Spinal cord (tissue), 10 donors: ENCODE measurements around the gene NCOA4. TPM values are rescaled to one million over a fixed set of nuclear protein-coding genes. Genes with fewer than 3 reads are reported as not detected.
"Not testable (repeated sequence)": the region's sequence is repeated elsewhere in the genome, so short reads cannot be mapped to it uniquely, and the experiment has no call there.

ENCODE experiments used
- DNase-seq, 6 donors: peaks; one replicate each; pipeline versions ENCODE4 v3.0.0 to v3.0.0-alpha.2; 2013 to 2015; ENCODE audit warnings: low spot score in 6 of 6, low read depth in 4 of 6
- H3K27ac ChIP-seq: one replicate; pipeline ENCODE4 v1.5.1; 2013; ENCODE audit warnings: low read depth, low read length, control low read depth
- H3K27me3 ChIP-seq: one replicate; pipeline ENCODE4 v1.6.1; 2013; ENCODE audit warnings: low read length; ENCODE audit not compliant: control insufficient read depth, insufficient read depth
- H3K36me3 ChIP-seq: one replicate; pipeline ENCODE4 v1.6.1; 2013; ENCODE audit warnings: low read length; ENCODE audit not compliant: control insufficient read depth, insufficient read depth
- H3K4me1 ChIP-seq: one replicate; pipeline ENCODE4 v1.6.1; 2013; ENCODE audit warnings: low read length; ENCODE audit not compliant: control insufficient read depth, insufficient read depth
- H3K4me3 ChIP-seq: one replicate; pipeline ENCODE4 v1.5.1; 2013; ENCODE audit warnings: low read depth, low read length, control low read depth
- H3K9me3 ChIP-seq: one replicate; pipeline ENCODE4 v1.6.1; 2013; ENCODE audit warnings: low read length; ENCODE audit not compliant: control insufficient read depth, insufficient read depth
- WGBS: methylation state at CpG from one replicate; pipeline ENCODE4 v1.1.5; 2013; ENCODE audit warnings: missing lambda C conversion rate; ENCODE audit not compliant: insufficient coverage; 5-methylcytosine and 5-hydroxymethylcytosine counted together
- polyA plus RNA-seq, 2 donors: library from polyadenylated mRNA; unstranded; fragments of 120-200 nt; gene quantifications; one replicate each; pipeline ENCODE4 v1.2.1, GENCODE V29; 2013; ENCODE audit not compliant: insufficient read length in 2 of 2
- total RNA-seq, 2 donors: library from RNA; depleted of rRNA in 1 of 2; stranded (reverse); fragments of 120-200 nt in 1 of 2; fragments of >200 nt in 1 of 2; gene quantifications; one replicate each; pipeline versions ENCODE4 v1.2.3 to v1.2.4, GENCODE V29; 2013 to 2014
- donor health status: healthy.

The NCOA4 gene
- total and polyA plus RNA-seq, 4 donors: 118 to 427 (median 178) TPM

- Histone ChIP-seq H3K4me1 (no peaks in the 10 kb centered on the region), H3K27ac (no peak overlapping the region), H3K9me3 (no peaks in the 10 kb centered on the region), H3K4me3 (no peak overlapping the region), H3K27me3 (no peaks in the 10 kb centered on the region), H3K36me3 (peaks cover 32% of the 10 kb centered on the region)
- DNase-seq: no peak
- no CpG with 5 or more reads among the region's 1 CpG for WGBS
Measured at GRCh38 chr10:46000538-46000937, 29.9 kb downstream of the NCOA4 start.

GRCh38 chr10:45999955-46000354, 30.5 kb downstream of the NCOA4 start:
- not testable (repeated sequence) for H3K27ac ChIP-seq, DNase-seq, H3K4me1 ChIP-seq, H3K4me3 ChIP-seq, H3K9me3 ChIP-seq, H3K27me3 ChIP-seq
- WGBS: 100% methylated on average over 2 of the region's 5 CpGs
- H3K36me3 ChIP-seq: peaks cover 32% of the 10 kb centered on the region

GRCh38 chr10:45997994-45998763, 32.2 kb downstream of the NCOA4 start:
- no peak overlapping the region for H3K27ac ChIP-seq
- H3K4me1 ChIP-seq: no peaks in the 10 kb centered on the region
- H3K4me3 ChIP-seq: no peak overlapping the region
- no peaks in the 10 kb centered on the region for H3K27me3 ChIP-seq
- no CpG with 5 or more reads among the region's 5 CpGs for WGBS
- DNase-seq: no peak
- H3K9me3 ChIP-seq: no peaks in the 10 kb centered on the region
- peaks cover 19% of the 10 kb centered on the region for H3K36me3 ChIP-seq

GRCh38 chr10:45997557-45997956, 32.9 kb downstream of the NCOA4 start:
- Histone ChIP-seq H3K4me1 (no peaks in the 10 kb centered on the region), H3K36me3 (peaks cover 13% of the 10 kb centered on the region), H3K9me3 (no peaks in the 10 kb centered on the region), H3K4me3 (no peak overlapping the region), H3K27me3 (no peaks in the 10 kb centered on the region), H3K27ac (no peak overlapping the region)
- WGBS: no CpG with 5 or more reads among the region's 4 CpGs
- no peak for DNase-seq

- WGBS: no CpG with 5 or more reads among the region's 3 CpGs
- DNase-seq, H3K27ac ChIP-seq, H3K9me3 ChIP-seq, H3K36me3 ChIP-seq, H3K27me3 ChIP-seq, H3K4me1 ChIP-seq, H3K4me3 ChIP-seq: not testable (repeated sequence)
Measured at GRCh38 chr10:45985590-45985989, 44.8 kb downstream of the NCOA4 start.

- DNase-seq: not testable (repeated sequence)
Measured at GRCh38 chr10:45984473-45984872, 46.0 kb downstream of the NCOA4 start.

GRCh38 chr10:45983538-45984186, 46.8 kb downstream of the NCOA4 start:
- not testable (repeated sequence) for H3K4me3 ChIP-seq, H3K36me3 ChIP-seq, H3K27ac ChIP-seq, H3K27me3 ChIP-seq, H3K9me3 ChIP-seq, H3K4me1 ChIP-seq
- WGBS: no CpG with 5 or more reads among the region's 6 CpGs
- peak in 4 of 6 donors; percentile 9 to 80 (median 34) for DNase-seq

More at GRCh38 chr10:45984473-45984872, 46.0 kb downstream of the NCOA4 start:
- H3K9me3 ChIP-seq, H3K4me3 ChIP-seq, H3K27me3 ChIP-seq, H3K4me1 ChIP-seq, H3K36me3 ChIP-seq, H3K27ac ChIP-seq: not testable (repeated sequence)
- WGBS: no CpG with 5 or more reads among the region's 2 CpGs

- not testable (repeated sequence) for H3K9me3 ChIP-seq, H3K36me3 ChIP-seq, H3K4me3 ChIP-seq, H3K4me1 ChIP-seq, H3K27me3 ChIP-seq, DNase-seq, H3K27ac ChIP-seq
- WGBS: no CpG with 5 or more reads among the region's 1 CpG
Measured at GRCh38 chr10:45981367-45981766, 49.1 kb downstream of the NCOA4 start.

- H3K27ac ChIP-seq, H3K9me3 ChIP-seq, H3K4me3 ChIP-seq, H3K27me3 ChIP-seq, H3K4me1 ChIP-seq, H3K36me3 ChIP-seq, DNase-seq: not testable (repeated sequence)
- no CpG with 5 or more reads among the region's 2 CpGs for WGBS
Measured at GRCh38 chr10:45978554-45978953, 51.9 kb downstream of the NCOA4 start.

- H3K4me3 ChIP-seq, H3K36me3 ChIP-seq, H3K4me1 ChIP-seq, H3K27me3 ChIP-seq, H3K27ac ChIP-seq, DNase-seq, H3K9me3 ChIP-seq: not testable (repeated sequence)
- 78% methylated on average over 1 of the region's 3 CpGs for WGBS
Measured at GRCh38 chr10:45974041-45974440, 56.4 kb downstream of the NCOA4 start.
